Sigmoid colon (tissue), 4 donors: Measurements from ENCODE around the gene REXO5.

Experiments used
- EP300 ChIP-seq, 4 donors: sonication (generic); formaldehyde crosslinking; IDR thresholded peaks; one replicate each; pipeline ENCODE4 v1.6.1; 2017; ENCODE audit warnings: antibody characterized with exemption in 4 of 4
- POLR2A ChIP-seq, 2 donors: fragments of 450-650 bp; IDR thresholded peaks; one replicate each; pipeline ENCODE4 v1.6.1; 2016; ENCODE audit warnings: antibody characterized with exemption in 2 of 2, mild to moderate bottlenecking in 2 of 2, moderate library complexity in 2 of 2
- POLR2AphosphoS5 ChIP-seq, 4 donors: sonication (generic); formaldehyde crosslinking; IDR thresholded peaks; one replicate each; pipeline ENCODE4 v1.6.1; 2017; ENCODE audit warnings: antibody characterized with exemption in 4 of 4
- TF ChIP-seq, protein P1 (sequence below), 4 experiments: fragments of 450-650 bp in 3 of 4; fragments of 200-600 bp in 1 of 4; IDR thresholded peaks; one replicate each; pipeline ENCODE4 v1.5.1; 2016 to 2019; ENCODE audit warnings: antibody characterized with exemption in 4 of 4, mild to moderate bottlenecking in 3 of 4, moderate library complexity in 2 of 4

- TF ChIP-seq POLR2A (IDR thresholded peaks at IDR 0.05) (no peak), EP300 (IDR thresholded peaks at IDR 0.05) (no peak), POLR2AphosphoS5 (IDR thresholded peaks at IDR 0.05) (no peak)
- TF ChIP-seq, protein P1, sequence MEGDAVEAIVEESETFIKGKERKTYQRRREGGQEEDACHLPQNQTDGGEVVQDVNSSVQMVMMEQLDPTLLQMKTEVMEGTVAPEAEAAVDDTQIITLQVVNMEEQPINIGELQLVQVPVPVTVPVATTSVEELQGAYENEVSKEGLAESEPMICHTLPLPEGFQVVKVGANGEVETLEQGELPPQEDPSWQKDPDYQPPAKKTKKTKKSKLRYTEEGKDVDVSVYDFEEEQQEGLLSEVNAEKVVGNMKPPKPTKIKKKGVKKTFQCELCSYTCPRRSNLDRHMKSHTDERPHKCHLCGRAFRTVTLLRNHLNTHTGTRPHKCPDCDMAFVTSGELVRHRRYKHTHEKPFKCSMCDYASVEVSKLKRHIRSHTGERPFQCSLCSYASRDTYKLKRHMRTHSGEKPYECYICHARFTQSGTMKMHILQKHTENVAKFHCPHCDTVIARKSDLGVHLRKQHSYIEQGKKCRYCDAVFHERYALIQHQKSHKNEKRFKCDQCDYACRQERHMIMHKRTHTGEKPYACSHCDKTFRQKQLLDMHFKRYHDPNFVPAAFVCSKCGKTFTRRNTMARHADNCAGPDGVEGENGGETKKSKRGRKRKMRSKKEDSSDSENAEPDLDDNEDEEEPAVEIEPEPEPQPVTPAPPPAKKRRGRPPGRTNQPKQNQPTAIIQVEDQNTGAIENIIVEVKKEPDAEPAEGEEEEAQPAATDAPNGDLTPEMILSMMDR (IDR thresholded peaks at IDR 0.05) = no peak
Observed at GRCh38 chr16:20803561-20804214, 2.6 kb upstream of the REXO5 start.
